Brain microvascular endothelial cell (primary cell): ENCODE data around the gene ZMYND15.

ENCODE experiments used
- DNase-seq: peaks from one replicate; pipeline ENCODE4 v3.0.0-alpha.2; 2020
- H3K27ac ChIP-seq: fragments of 250-450 bp; sonication (Bioruptor Pico); 2 replicates; pipeline ENCODE4 v1.5.1; 2020; ENCODE audit warnings: mild to moderate bottlenecking, moderate library complexity
- H3K27me3 ChIP-seq: fragments of 250-450 bp; sonication (Bioruptor Pico); replicated peaks from 2 replicates; pipeline ENCODE4 v1.5.1; 2020; ENCODE audit warnings: mild to moderate bottlenecking
- H3K36me3 ChIP-seq: fragments of 250-450 bp; sonication (Bioruptor Pico); replicated peaks from 2 replicates; pipeline ENCODE4 v1.5.1; 2020; ENCODE audit warnings: mild to moderate bottlenecking
- H3K4me3 ChIP-seq: 2 replicates; pipeline ENCODE4 v1.5.1; 2011; ENCODE audit warnings: low read depth, mild to moderate bottlenecking, control low read depth, low read length, moderate library complexity
- CTCF ChIP-seq: IDR thresholded peaks from 2 replicates; pipeline ENCODE4 v1.5.1; 2011; ENCODE audit warnings: low read depth, mild to moderate bottlenecking, moderate library complexity, low read length, control low read depth, inconsistent platforms; ENCODE audit errors: missing control alignments
- in situ Hi-C: cut with HindIII; loops from 2 replicates; pipeline ENCODE4 v1.10.0; 2017; ENCODE audit warnings: low sequenced_read_pairs, low pct_ligation_motif_present

Gene ZMYND15

GRCh38 chr17:4728124-4728523, 11.5 kb upstream of the ZMYND15 start:
- no peak for DNase-seq
- Histone ChIP-seq H3K36me3 (no peaks in the 10 kb centered on the region), H3K27me3 (no peaks in the 10 kb centered on the region), H3K4me3 (no peak overlapping the region), H3K27ac (no peak overlapping the region)
- in situ Hi-C loops = no loop called here
- no peak for TF ChIP-seq CTCF

GRCh38 chr17:4733073-4733531, 6.5 kb upstream of the ZMYND15 start:
- DNase-seq = no peak
- H3K27me3 ChIP-seq = peaks cover under 1% of the 10 kb centered on the region
- TF ChIP-seq CTCF = peak; percentile 36

GRCh38 chr17:4734857-4735475, 4.7 kb upstream of the ZMYND15 start:
- H3K27me3 ChIP-seq = peaks cover 14% of the 10 kb centered on the region
- no peak overlapping the region for H3K4me3 ChIP-seq
- H3K27ac ChIP-seq = no peak overlapping the region
- in situ Hi-C loops = no loop called here
- no peak for DNase-seq
- TF ChIP-seq CTCF = no peak
- no peaks in the 10 kb centered on the region for H3K36me3 ChIP-seq

More at GRCh38 chr17:4733073-4733531, 6.5 kb upstream of the ZMYND15 start:
- in situ Hi-C loops = no loop called here
- H3K36me3 ChIP-seq = no peaks in the 10 kb centered on the region
- no peak overlapping the region for H3K27ac ChIP-seq
- no peak overlapping the region for H3K4me3 ChIP-seq

GRCh38 chr17:4735876-4736651, 3.6 kb upstream of the ZMYND15 start:
- H3K27ac ChIP-seq = no peak overlapping the region
- no peaks in the 10 kb centered on the region for H3K36me3 ChIP-seq
- no peak for DNase-seq
- peaks cover 14% of the 10 kb centered on the region for H3K27me3 ChIP-seq
- no peak overlapping the region for H3K4me3 ChIP-seq
- no peak for TF ChIP-seq CTCF
- in situ Hi-C loops = no loop called here

GRCh38 chr17:4738136-4739121, 1.2 kb upstream of the ZMYND15 start:
- no peak for TF ChIP-seq CTCF
- in situ Hi-C loops = no loop called here
- Histone ChIP-seq H3K27me3 (peaks cover 14% of the 10 kb centered on the region), H3K27ac (no peak overlapping the region), H3K36me3 (no peaks in the 10 kb centered on the region), H3K4me3 (peak overlapping the region; percentile 63)
- DNase-seq = no peak
